A673 (cell line): ENCODE measurements around the gene EFNA5. TPM values are rescaled to one million over a fixed set of nuclear protein-coding genes. Genes with fewer than 3 reads are reported as not detected.
A peak's percentile ranks its signal among the peaks of the same experiment; 100 is the strongest.
"Not testable (repeated sequence)": the region's sequence is repeated elsewhere in the genome, so short reads cannot be mapped to it uniquely, and the experiment has no call there.

Experiments used
- BruUV-seq: library from RNA; stranded (reverse); fragments of 400-500 nt; replicated peaks from 2 replicates; lab custom pipeline; 2021; lab: Mats Ljungman, UMichigan
- CTCF ChIA-PET: fragments of 300-600 bp; sonication (Branson Sonifier 250); formaldehyde crosslinking; loops from one replicate; lab custom pipeline; 2022; ENCODE audit warnings: antibody characterized with exemption; lab: Charles Lee
- POLR2A ChIA-PET: fragments of 300-600 bp; sonication (Branson Sonifier 250); formaldehyde crosslinking; loops from one replicate; lab custom pipeline; 2022; ENCODE audit warnings: antibody characterized with exemption; ENCODE audit not compliant: low non-redundant PET; lab: Charles Lee
- DNase-seq: peaks from one replicate; pipeline ENCODE4 v3.0.0-alpha.2; 2015; ENCODE audit warnings: low spot score
- H3K27ac ChIP-seq: fragments of 200-600 bp; sonication (generic); 2 replicates; pipeline ENCODE4 v1.5.1; 2016; ENCODE audit warnings: mixed run types, low read depth, mild to moderate bottlenecking, mixed read lengths, antibody characterized with exemption, low read length; ENCODE audit not compliant: poor library complexity, severe bottlenecking
- H3K27me3 ChIP-seq: fragments of 200-600 bp; sonication (generic); replicated peaks from 2 replicates; pipeline ENCODE4 v1.6.1; 2017; ENCODE audit warnings: mixed run types, low read depth, mild to moderate bottlenecking, mixed read lengths, antibody characterized with exemption, low read length; ENCODE audit not compliant: insufficient read depth, poor library complexity
- H3K36me3 ChIP-seq: fragments of 200-600 bp; sonication (generic); 2 replicates; pipeline ENCODE4 v1.6.1; 2016; ENCODE audit warnings: mixed run types, mild to moderate bottlenecking, mixed read lengths, antibody characterized with exemption, low read length; ENCODE audit not compliant: insufficient read depth, poor library complexity, severe bottlenecking
- H3K4me1 ChIP-seq: fragments of 200-600 bp; sonication (generic); 2 replicates; pipeline ENCODE4 v1.6.1; 2017; ENCODE audit warnings: mixed run types, mild to moderate bottlenecking, mixed read lengths, antibody characterized with exemption, low read length; ENCODE audit not compliant: insufficient read depth, poor library complexity, severe bottlenecking
- H3K4me3 ChIP-seq: fragments of 200-600 bp; sonication (generic); 2 replicates; pipeline ENCODE4 v1.5.1; 2016; ENCODE audit warnings: low read depth, mixed run types, mild to moderate bottlenecking, mixed read lengths, low read length; ENCODE audit not compliant: poor library complexity, severe bottlenecking
- H3K9me3 ChIP-seq: fragments of 200-600 bp; sonication (generic); 2 replicates; pipeline ENCODE4 v1.6.1; 2016; ENCODE audit warnings: mixed run types, low read depth, mild to moderate bottlenecking, mixed read lengths, antibody characterized with exemption, low read length; ENCODE audit not compliant: poor library complexity, severe bottlenecking
- EZH2 ChIP-seq: fragments of 200-600 bp; sonication (generic); IDR thresholded peaks from 2 replicates; pipeline ENCODE4 v1.6.1; 2017; ENCODE audit warnings: borderline replicate concordance, low read depth, mild to moderate bottlenecking, mixed read lengths, antibody characterized with exemption, low read length; ENCODE audit not compliant: poor library complexity, severe bottlenecking
- intact Hi-C: fragments of 100-400 bp; cut with micrococcal nuclease; formaldehyde crosslinking; loops from one replicate; pipeline ENCODE4 v1.10.0; 2022; ENCODE audit not compliant: unreplicated experiment
- total RNA-seq: library from RNA; stranded (reverse); gene quantifications from 2 replicates; pipeline ENCODE4 v1.2.3, GENCODE V29; 2021
- TF ChIP-seq, protein P1 (sequence below): fragments of 300-800, 200-600 bp; sonication (generic); conservative IDR thresholded peaks from 2 replicates; pipeline ENCODE4 v1.5.1; 2017; ENCODE audit warnings: low read depth, mild to moderate bottlenecking, antibody characterized with exemption, low read length, moderate library complexity, mixed read lengths

Gene EFNA5
- total RNA-seq, 1 experiment from 2014 or later = 16.7 TPM

DNA sequence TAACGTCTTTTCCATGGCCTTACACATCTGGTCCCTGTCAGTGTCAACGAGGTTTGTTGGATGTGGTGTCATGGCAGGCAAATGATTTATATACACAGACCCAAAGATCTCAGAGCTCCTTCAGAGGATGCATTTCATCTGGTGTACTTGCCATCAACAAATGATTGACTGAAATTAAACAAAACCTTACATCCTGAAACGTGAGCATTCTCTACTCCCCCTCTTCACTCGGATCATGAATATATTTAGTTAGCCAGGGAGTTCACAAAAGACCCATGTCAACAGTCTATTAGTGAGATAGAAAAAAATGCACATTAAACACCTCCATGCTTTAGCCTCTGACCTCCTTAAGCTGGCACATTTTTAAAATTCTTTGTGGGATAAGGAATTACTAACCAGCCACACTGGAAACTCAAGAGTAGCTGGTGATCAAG lies 215.6 kb downstream of the EFNA5 start:
- no peaks in the 10 kb centered on the region for H3K9me3 ChIP-seq
- no peak overlapping the region for H3K4me3 ChIP-seq
- no peak overlapping the region for H3K27ac ChIP-seq
- no peak for TF ChIP-seq EZH2
- TF ChIP-seq, protein P1, sequence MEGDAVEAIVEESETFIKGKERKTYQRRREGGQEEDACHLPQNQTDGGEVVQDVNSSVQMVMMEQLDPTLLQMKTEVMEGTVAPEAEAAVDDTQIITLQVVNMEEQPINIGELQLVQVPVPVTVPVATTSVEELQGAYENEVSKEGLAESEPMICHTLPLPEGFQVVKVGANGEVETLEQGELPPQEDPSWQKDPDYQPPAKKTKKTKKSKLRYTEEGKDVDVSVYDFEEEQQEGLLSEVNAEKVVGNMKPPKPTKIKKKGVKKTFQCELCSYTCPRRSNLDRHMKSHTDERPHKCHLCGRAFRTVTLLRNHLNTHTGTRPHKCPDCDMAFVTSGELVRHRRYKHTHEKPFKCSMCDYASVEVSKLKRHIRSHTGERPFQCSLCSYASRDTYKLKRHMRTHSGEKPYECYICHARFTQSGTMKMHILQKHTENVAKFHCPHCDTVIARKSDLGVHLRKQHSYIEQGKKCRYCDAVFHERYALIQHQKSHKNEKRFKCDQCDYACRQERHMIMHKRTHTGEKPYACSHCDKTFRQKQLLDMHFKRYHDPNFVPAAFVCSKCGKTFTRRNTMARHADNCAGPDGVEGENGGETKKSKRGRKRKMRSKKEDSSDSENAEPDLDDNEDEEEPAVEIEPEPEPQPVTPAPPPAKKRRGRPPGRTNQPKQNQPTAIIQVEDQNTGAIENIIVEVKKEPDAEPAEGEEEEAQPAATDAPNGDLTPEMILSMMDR = no peak
- peak; percentile 61 for DNase-seq
- intact Hi-C loops = no loop called here
- ChIA-PET POLR2A (no interaction called here), CTCF (no interaction called here)
- H3K36me3 ChIP-seq = no peaks in the 10 kb centered on the region
- BruUV-seq = no TSS peak
- no peaks in the 10 kb centered on the region for H3K27me3 ChIP-seq
- peaks cover 16% of the 10 kb centered on the region for H3K4me1 ChIP-seq

DNA sequence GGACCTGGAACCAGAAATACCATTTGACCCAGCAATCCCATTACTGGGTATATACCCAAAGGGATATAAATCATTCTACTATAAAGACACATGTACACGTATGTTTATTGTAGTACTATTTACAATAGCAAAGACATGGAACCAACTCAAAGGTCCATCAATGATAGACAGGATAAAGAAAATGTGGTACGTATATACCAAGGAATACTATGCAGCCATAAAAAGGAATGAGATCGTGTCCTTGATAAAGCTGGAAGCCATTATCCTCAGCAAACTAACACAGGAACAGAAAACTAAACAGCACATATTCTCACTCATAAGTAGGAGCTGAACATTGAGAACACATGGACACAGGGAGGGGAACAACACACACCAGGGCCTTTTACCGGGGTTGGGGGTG lies 218.9 kb downstream of the EFNA5 start:
- BruUV-seq, CTCF ChIA-PET, POLR2A ChIA-PET: not testable (repeated sequence)

GRCh38 chr5:107451028-107451427 lies 219.7 kb downstream of the EFNA5 start:
- DNase-seq = no peak
- H3K9me3 ChIP-seq = no peaks in the 10 kb centered on the region
- intact Hi-C loops = no loop called here
- no TSS peak for BruUV-seq
- TF ChIP-seq EZH2 = no peak
- TF ChIP-seq, protein P1 = no peak
- H3K36me3 ChIP-seq = no peaks in the 10 kb centered on the region
- ChIA-PET POLR2A (no interaction called here), CTCF (no interaction called here)
- H3K4me1 ChIP-seq = peaks cover 14% of the 10 kb centered on the region
- H3K4me3 ChIP-seq = no peak overlapping the region
- no peaks in the 10 kb centered on the region for H3K27me3 ChIP-seq
- H3K27ac ChIP-seq = no peak overlapping the region

More for the DNA sequence above, 218.9 kb downstream of the EFNA5 start:
- H3K27me3 ChIP-seq, H3K9me3 ChIP-seq, DNase-seq, H3K27ac ChIP-seq, H3K4me3 ChIP-seq, H3K36me3 ChIP-seq, intact Hi-C loops: not testable (repeated sequence)
- peaks cover 16% of the 10 kb centered on the region for H3K4me1 ChIP-seq

DNA sequence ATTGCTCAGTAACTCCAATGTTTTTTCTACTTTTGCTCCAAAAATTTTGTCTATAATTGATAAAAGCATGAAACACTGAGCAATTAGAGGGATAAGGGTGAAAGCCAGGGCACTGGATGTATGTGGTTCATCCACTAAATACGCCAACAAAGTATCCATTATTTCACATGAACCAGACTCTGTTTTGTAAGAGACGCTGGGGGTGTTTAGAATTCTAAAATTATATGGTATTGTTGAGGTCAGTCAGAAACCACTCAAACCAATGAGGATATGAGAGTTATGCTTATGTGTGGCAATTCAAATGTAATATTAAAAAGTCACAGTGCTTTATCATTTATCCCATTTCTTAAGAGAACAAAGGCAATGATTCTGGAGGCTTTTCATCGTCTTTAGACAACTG lies 220.2 kb downstream of the EFNA5 start:
- no peaks in the 10 kb centered on the region for H3K9me3 ChIP-seq
- no TSS peak for BruUV-seq
- POLR2A ChIA-PET = no interaction called here
- CTCF ChIA-PET = no interaction called here
- intact Hi-C loops = no loop called here
- TF ChIP-seq EZH2 = no peak
- TF ChIP-seq, protein P1 = no peak
- H3K36me3 ChIP-seq = no peaks in the 10 kb centered on the region
- no peaks in the 10 kb centered on the region for H3K27me3 ChIP-seq
- no peak overlapping the region for H3K4me3 ChIP-seq
- no peak overlapping the region for H3K27ac ChIP-seq
- DNase-seq = no peak
- peaks cover 9% of the 10 kb centered on the region for H3K4me1 ChIP-seq
